Erythroblast (primary cell): ENCODE measurements around the gene KRTAP5-1.

Source experiments
- DNase-seq, 2 experiments: peaks; one replicate each; lab custom pipeline; 2025; lab: John Stamatoyannopoulos, UW
- GATA1 ChIP-seq: IDR thresholded peaks from 2 replicates; pipeline ENCODE4 v1.6.1; 2011; ENCODE audit warnings: low read depth, mild to moderate bottlenecking, control low read depth, low read length, moderate library complexity
- POLR2A ChIP-seq: IDR thresholded peaks from 2 replicates; pipeline ENCODE4 v1.6.1; 2011; ENCODE audit warnings: mild to moderate bottlenecking, low read length

The KRTAP5-1 gene

DNA sequence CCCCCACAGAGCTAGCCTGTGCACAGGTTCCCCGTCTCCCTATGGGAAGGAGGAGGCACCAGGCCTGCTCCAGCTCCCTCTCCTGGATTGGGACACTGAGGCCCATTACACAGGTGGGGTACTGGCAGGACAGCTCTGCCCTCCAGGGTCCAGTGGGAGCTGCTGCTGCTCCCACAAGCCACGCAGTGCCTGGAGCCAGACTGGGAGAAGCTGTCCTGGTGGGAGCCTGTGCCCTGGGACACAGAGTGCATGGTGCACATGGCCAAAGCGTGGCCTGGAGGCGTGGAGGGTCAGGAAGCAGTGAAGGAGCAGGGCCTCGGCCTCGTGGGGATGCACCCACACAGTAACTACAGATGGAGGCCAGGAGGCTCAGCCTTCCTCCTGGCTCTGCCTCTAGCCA is 40.5 kb downstream of the KRTAP5-1 start:
- no peak for DNase-seq
- TF ChIP-seq POLR2A, result no peak
- TF ChIP-seq GATA1, result no peak

GRCh38 chr11:1543606-1544263 is 41.3 kb downstream of the KRTAP5-1 start:
- TF ChIP-seq GATA1 (no peak), POLR2A (no peak)
- DNase-seq, result no peak

GRCh38 chr11:1542267-1542666 is 42.8 kb downstream of the KRTAP5-1 start:
- TF ChIP-seq GATA1 (no peak), POLR2A (no peak)
- DNase-seq, result no peak

DNA sequence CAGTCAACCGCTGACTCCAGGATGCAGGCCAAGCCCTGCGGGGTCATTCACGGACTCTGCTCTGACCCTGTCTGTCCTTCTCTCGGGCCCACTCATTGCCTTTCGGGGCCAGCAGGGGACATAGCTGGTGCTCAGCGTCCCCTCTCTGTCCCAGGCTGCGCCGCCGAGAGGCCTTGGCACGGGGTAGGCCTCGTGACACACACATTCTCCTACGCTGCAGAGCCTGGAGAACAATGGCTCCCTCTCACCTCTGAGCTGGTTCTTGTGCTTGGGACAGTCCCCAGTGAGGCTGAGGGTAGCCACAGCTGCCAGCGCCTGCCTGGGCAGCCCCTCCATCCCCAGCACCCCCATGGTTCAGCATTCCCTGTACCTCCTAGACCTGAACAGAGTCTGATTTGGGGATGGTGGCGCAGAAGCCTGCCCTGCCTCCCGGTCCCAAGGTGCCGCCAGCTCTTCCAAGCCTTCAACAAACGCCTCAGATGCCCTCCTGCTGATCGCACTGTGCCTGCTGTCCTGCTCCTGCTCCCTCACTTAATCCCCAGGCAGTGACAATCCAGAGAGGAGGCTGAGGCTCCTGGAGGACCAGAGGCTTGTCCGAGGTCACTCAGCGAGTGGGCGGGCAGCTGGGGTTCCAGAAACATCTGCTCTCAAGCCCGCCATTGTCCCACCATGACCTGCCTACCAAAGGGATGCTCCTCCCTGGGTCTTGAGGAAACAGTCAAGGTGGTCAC is 43.4 kb downstream of the KRTAP5-1 start:
- no peak for DNase-seq
- TF ChIP-seq POLR2A, result no peak
- no peak for TF ChIP-seq GATA1

GRCh38 chr11:1540074-1540473 is 45.0 kb downstream of the KRTAP5-1 start:
- TF ChIP-seq GATA1, result no peak
- TF ChIP-seq POLR2A, result no peak
- DNase-seq, result no peak

DNA sequence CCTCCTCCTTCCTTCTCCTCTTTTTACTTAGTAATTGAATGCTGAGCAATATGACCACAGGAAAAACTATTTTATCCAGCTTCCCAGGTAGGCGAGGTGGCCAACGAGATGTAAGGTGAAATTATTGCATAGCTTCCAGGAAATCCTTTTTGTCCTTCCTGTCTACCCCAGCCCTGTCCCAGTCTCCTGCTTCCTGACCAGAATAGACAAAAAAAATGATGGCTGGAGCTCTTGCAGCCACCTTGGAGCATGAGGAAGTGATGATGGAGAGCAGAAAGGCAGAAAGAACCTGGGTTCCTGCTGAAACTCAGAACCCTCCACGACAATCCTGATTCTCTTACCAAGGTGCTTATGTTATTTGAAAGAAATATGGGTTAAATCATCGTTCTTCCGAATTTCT is 46.9 kb downstream of the KRTAP5-1 start:
- no peak for DNase-seq
- no peak for TF ChIP-seq GATA1
- no peak for TF ChIP-seq POLR2A

DNA sequence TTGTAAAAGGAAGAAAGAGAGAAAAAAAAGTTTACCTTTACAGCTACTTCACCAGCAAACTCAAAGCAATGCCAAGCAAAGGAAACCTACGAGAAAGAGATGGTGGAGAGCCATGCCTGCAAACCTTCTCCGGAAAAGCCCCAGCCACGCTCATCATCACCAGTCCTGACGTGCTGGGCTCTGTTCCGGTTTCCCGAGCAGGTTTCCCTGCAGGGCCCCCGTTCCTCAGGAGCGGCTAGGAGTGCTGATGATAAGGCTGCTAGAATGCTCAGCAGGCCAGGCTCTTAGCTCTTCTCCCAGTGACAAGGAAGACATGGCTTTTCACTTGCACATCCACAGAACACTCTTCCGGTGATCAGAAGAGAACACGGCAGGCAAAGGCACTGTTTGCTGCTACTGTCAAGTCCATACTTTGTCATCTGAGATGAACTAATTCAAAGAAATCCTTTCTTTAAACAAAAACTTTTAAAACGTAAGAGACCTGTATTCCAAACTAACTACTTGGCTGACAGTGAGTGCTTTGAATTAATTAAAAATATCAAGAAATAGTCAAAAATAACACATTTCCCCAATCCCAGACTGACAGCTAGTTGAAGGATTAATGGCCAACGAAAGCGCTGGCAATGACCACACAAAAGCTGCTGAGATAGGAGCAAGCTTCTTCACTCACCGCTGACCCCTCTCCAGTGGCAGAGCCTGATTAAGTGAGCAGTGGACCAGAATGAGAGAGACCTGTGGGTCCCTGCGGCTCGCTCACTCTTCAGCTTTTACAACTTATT is 48.8 kb downstream of the KRTAP5-1 start:
- TF ChIP-seq GATA1, result no peak
- TF ChIP-seq POLR2A, result no peak
- no peak for DNase-seq

- no peak for DNase-seq
- no peak for TF ChIP-seq GATA1
- TF ChIP-seq POLR2A, result no peak
Observed at GRCh38 chr11:1534682-1535081, 50.4 kb downstream of the KRTAP5-1 start.
